GM04504 (cell line): ENCODE results near the gene CLDN4.

Experiments
- DNase-seq: peaks from one replicate; pipeline ENCODE4 v3.0.0-alpha.2; 2012; ENCODE audit warnings: low read depth

Gene CLDN4

GRCh38 chr7:73872056-73872908 lies 41.5 kb downstream of the CLDN4 start:
- no peak for DNase-seq

- DNase-seq: no peak
Observed at GRCh38 chr7:73876361-73876760, 45.6 kb downstream of the CLDN4 start.

- no peak for DNase-seq
Observed at GRCh38 chr7:73876973-73877372, 46.2 kb downstream of the CLDN4 start.

GRCh38 chr7:73879977-73880681 lies 49.3 kb downstream of the CLDN4 start:
- peak; percentile 72 for DNase-seq

GRCh38 chr7:73880755-73881328 lies 50.0 kb downstream of the CLDN4 start:
- DNase-seq: no peak

- no peak for DNase-seq
Observed at GRCh38 chr7:73881352-73882046, 50.7 kb downstream of the CLDN4 start.

GRCh38 chr7:73882047-73882402 lies 51.2 kb downstream of the CLDN4 start:
- no peak for DNase-seq
